Measurements from ENCODE around the gene MESP1.

GRCh38 chr15:89743011-89743410, 8.0 kb downstream of the MESP1 start:
- TF ChIP-seq POLR2A (IDR thresholded peaks at IDR 0.05) (no peak), CTCF (IDR thresholded peaks at IDR 0.05) (no peak), EP300 (IDR thresholded peaks at IDR 0.05) (no peak)
